LNCAP (cell line): ENCODE measurements around the gene LRRC10B.

ENCODE experiments used
- CTCF ChIP-seq: fragments of 450-650 bp; IDR thresholded peaks from 2 replicates; pipeline ENCODE4 v1.5.1; 2017; ENCODE audit warnings: mild to moderate bottlenecking

LRRC10B gene

GRCh38 chr11:61488651-61489291 lies 19.8 kb upstream of the LRRC10B start:
- TF ChIP-seq CTCF, result no peak

DNA sequence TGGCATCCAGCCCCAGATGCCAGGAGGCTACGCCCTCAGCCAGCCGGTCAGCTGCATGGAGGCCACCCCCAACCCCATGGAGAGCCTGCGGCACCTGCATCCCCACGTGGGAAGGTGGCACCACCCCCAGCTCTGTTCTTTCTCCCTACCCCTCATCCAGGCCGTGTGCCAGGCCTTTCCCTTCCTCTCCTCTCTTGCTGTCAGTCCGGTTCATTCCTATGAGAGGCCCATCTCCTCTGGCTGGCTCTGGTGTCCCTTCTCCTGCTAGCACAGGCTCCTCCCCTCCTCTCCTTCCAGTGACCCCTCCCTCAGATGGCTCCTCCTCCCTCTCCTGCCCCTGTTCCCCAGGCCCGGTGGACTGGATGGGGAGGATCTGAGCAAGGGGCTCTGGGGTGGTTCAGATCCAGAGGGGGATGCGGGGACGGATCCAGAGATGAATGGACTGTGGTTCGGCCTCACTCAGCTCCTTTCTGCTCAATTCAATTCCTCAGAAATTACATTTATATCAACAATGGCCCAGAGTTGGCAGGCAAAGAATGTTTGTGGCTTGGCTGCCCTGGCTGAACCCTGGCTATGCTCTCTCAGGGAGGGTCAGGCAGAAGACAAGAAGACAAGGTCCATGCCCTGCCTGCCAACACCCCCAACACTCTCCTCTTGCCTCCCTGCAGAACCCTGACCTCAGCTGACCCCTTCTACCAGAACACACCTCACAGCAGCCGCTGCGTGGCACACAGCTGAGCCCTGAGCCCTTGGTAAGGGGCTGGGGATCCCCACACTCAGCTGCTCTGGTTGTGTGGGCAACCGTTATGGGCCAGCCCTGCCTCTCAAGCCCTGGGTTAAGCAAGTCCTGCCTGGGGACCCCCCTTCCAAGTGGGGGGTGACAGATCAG lies 18.5 kb upstream of the LRRC10B start:
- no peak for TF ChIP-seq CTCF

DNA sequence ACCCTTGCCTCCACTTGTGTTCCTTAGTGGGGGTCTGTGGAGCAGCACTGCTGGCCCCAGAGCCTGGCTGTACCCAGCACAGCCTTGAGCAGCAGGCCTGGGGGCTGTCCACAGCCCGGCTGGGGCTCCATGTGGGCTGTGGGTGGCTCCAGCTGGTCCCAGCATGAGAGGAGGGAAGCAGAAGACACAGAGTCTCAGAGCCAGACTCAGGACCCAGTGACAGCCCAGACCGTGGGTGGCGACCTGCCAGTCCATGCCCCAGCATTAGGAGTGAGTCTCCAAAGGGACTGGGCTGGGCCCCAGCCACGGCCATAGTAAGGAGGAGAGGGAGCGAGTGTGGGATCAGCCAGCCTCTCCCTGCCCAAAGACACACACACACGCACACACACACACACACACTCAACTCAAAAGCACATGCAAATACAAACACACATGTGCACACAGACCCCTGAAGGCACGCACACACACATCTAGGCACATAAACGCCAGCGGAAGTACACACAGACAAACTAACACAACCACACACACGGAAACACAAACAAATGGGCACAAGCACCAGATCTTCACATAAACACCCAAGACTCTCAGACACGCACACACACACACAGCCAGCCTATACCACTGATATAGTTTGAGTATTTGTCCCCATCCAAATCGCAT lies 16.7 kb upstream of the LRRC10B start:
- no peak for TF ChIP-seq CTCF

DNA sequence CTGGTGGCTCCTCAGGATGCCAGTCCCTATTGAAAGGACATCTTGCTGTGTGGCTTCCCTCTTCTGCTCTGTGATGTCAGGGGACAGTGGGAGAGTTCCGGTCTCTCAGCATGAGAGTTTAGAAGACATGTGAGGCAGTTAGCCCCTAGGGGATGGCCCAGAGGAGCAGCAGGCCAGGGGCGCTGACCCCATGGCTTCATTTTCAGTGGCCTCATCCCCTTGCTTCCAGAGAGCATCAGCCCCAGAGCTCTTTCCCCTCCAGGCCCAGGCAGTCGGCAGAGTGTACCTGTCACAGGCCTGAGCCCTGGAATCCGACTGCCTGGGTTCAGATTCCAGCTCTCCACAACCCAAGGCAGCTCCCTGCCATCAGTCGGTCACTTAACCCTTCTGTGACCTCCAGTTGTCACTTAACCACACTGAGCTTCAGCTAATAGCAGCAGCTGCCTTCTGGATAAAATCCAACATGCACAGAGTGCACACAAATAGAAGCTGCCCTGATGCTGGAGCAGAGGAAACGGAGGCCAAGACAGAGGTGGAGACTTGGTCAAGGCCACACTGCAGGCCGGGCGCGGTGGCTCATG lies 14.1 kb upstream of the LRRC10B start:
- no peak for TF ChIP-seq CTCF

GRCh38 chr11:61495801-61496601 lies 12.5 kb upstream of the LRRC10B start:
- TF ChIP-seq CTCF, result no peak

DNA sequence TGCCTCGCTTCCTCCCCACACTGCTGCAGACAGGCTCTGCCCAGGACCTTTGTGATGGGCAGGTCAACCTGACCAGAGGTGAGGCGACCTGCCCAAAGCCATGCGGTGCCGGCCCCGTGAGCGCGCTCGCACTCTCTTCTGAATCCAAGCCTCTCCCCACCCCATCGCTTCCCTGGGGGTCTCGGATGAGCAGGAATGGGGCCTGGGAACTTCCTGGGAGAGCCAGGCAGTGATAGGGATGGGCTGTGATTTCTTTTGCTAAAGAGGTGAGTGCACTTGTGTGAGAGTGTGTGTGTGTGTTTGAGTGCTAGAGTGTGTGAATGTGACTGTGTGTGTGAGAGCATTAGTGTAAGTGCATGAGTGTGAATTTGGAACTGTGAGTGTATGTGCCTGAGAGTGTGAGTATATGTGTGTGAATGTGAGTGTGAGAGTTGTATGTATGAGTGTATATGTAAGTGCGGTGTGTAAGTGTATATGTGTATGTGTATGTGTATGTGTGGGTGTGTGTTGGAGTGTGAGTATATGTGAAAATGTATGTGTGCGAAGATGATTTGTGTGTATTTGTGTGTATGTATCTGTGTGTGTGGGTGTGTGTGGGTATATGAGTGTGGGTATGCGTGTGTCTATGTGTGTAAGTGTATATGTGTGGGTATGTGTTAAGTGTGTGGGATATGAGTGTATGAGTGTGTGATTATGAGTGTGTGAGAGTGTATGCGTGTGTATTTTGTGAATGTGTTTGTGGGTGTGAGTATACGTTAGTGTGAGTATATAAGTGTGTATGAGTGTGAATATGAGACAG lies 11.7 kb upstream of the LRRC10B start:
- no peak for TF ChIP-seq CTCF
